Left ventricle myocardium inferior (tissue), 1 donor: ENCODE data around the gene STN1. TPM values are rescaled to one million over a fixed set of nuclear protein-coding genes. Genes with fewer than 3 reads are reported as not detected.

Experiments used
- DNase-seq: peaks from one replicate; pipeline ENCODE4 v3.0.0-alpha.2; 2020
- H3K27ac ChIP-seq: fragments of 200-600 bp; replicated peaks from 2 replicates; pipeline ENCODE4 v1.8.0; 2021
- H3K27me3 ChIP-seq: fragments of 200-600 bp; 2 replicates; pipeline ENCODE4 v1.8.0; 2021; ENCODE audit warnings: low read depth
- H3K36me3 ChIP-seq: fragments of 200-600 bp; 2 replicates; pipeline ENCODE4 v1.8.0; 2021
- H3K4me1 ChIP-seq: fragments of 200-600 bp; 2 replicates; pipeline ENCODE4 v1.8.0; 2021
- H3K4me3 ChIP-seq: fragments of 200-600 bp; 2 replicates; pipeline ENCODE4 v1.8.0; 2021; ENCODE audit warnings: mild to moderate bottlenecking, moderate library complexity
- H3K9me3 ChIP-seq: fragments of 200-600 bp; replicated peaks from 2 replicates; pipeline ENCODE4 v1.8.0; 2021
- CTCF ChIP-seq: fragments of 200-600 bp; IDR thresholded peaks from 2 replicates; pipeline ENCODE4 v1.8.0; 2021; ENCODE audit warnings: antibody characterized with exemption, mild to moderate bottlenecking, borderline replicate concordance
- intact Hi-C: fragments of 100-400 bp; cut with micrococcal nuclease; formaldehyde crosslinking; loops from one replicate; pipeline ENCODE4 v1.11.0; 2022
- total RNA-seq: library from RNA; stranded (reverse); fragmentation: NEBNext Ultra II Directional; extraction: Animal tissue kit (Norgen Biotek cat#: 25700); gene quantifications from one replicate; pipeline ENCODE4 v1.2.1, GENCODE V29; 2021
- donor health status: DM: no; HTN: yes; CAD: no; lungs with severe emphysema.

STN1 gene
- total RNA-seq, 1 donor from 2014 or later: 30.7 TPM

DNA sequence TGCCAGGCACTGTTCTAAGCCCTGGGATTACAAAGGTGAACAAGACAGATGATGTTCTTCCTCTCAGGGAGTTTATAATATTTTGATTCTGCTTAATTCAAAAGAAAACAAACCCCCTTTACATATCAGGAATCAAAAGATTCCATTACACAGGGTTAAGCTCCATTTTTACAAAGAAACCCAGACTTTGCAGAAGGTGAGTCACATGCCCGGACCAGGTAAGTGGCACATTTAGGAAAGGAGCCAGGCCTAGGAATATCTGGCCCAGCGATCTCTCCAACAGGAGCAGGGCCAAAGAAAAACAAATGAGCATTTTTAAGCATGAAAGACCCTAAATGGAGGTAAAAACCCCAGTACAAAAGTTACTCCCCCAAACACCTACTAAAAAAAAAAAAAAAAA lies 1.1 kb downstream of the STN1 start:
- peak overlapping the region; percentile 98 for H3K27ac ChIP-seq
- H3K4me3 ChIP-seq: peak overlapping the region; percentile 78
- intact Hi-C loops: no loop called here
- peaks cover 6% of the 10 kb centered on the region for H3K9me3 ChIP-seq
- no peaks in the 10 kb centered on the region for H3K27me3 ChIP-seq
- H3K4me1 ChIP-seq: peaks cover 51% of the 10 kb centered on the region
- H3K36me3 ChIP-seq: peaks cover 11% of the 10 kb centered on the region
- DNase-seq: no peak
- no peak for TF ChIP-seq CTCF

DNA sequence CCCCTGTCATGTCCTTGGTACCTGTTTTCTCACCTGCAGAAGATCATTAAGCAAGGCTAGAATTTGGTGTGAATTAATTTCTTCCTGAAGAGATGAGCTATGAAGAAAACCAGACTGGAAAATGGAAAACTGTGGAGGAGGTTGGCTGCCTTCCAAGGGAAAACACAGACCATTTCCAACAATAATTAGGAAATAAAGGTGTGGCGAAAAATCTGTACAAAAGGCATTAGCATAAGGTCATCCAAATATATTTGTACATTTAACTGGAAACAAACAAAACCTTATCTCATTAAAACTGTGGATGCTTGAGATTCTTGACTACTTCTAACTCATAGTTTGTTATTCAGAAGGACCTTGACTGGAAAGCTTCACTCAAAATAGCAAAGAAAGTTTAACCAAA lies 1.7 kb downstream of the STN1 start:
- peak overlapping the region; percentile 78 for H3K4me3 ChIP-seq
- no peak for DNase-seq
- intact Hi-C loops: no loop called here
- TF ChIP-seq CTCF: no peak
- H3K36me3 ChIP-seq: peaks cover 11% of the 10 kb centered on the region
- peak overlapping the region; percentile 98 for H3K27ac ChIP-seq
- no peaks in the 10 kb centered on the region for H3K27me3 ChIP-seq
- H3K4me1 ChIP-seq: peaks cover 51% of the 10 kb centered on the region
- H3K9me3 ChIP-seq: peaks cover 6% of the 10 kb centered on the region

GRCh38 chr10:103915796-103916195 lies 2.2 kb downstream of the STN1 start:
- no peak for TF ChIP-seq CTCF
- DNase-seq: no peak
- H3K4me1 ChIP-seq: peaks cover 51% of the 10 kb centered on the region

DNA sequence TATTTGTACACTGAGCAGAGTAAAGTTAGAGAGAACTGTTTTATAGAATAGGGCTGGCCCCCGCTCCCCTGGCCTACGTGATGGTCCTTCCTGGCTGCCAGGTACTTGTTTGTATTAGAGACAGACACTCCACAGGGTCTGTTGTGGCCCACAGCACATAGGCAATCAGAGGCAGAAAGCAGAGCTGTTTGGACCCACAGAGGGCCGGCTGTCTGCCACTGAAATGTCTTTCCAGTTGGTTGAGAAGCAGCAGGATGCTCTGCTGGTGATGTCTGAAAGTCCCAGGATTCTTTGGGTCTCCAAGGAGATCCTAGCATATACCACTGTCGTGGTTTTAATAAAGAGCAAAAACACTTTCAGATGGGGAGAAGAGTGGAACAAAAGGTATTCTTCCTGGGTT lies 5.2 kb downstream of the STN1 start:
- Histone ChIP-seq H3K27ac (no peak overlapping the region), H3K36me3 (peaks cover 11% of the 10 kb centered on the region), H3K27me3 (no peaks in the 10 kb centered on the region), H3K9me3 (peaks cover 6% of the 10 kb centered on the region), H3K4me3 (no peak overlapping the region), H3K4me1 (peaks cover 55% of the 10 kb centered on the region)
- no peak for TF ChIP-seq CTCF
- DNase-seq: no peak
- intact Hi-C loops: no loop called here

More at GRCh38 chr10:103915796-103916195, 2.2 kb downstream of the STN1 start:
- intact Hi-C loops: no loop called here
- peak overlapping the region; percentile 98 for H3K27ac ChIP-seq
- H3K9me3 ChIP-seq: peaks cover 6% of the 10 kb centered on the region
- H3K36me3 ChIP-seq: peaks cover 11% of the 10 kb centered on the region
- peak overlapping the region; percentile 78 for H3K4me3 ChIP-seq
- no peaks in the 10 kb centered on the region for H3K27me3 ChIP-seq

GRCh38 chr10:103911021-103911459 lies 6.9 kb downstream of the STN1 start:
- Histone ChIP-seq H3K27ac (peak overlapping the region; percentile 51), H3K4me1 (peaks cover 45% of the 10 kb centered on the region), H3K9me3 (peaks cover 6% of the 10 kb centered on the region), H3K36me3 (peaks cover 11% of the 10 kb centered on the region), H3K27me3 (no peaks in the 10 kb centered on the region), H3K4me3 (no peak overlapping the region)
- TF ChIP-seq CTCF: no peak
- no peak for DNase-seq
- intact Hi-C loops: no loop called here
